PC-9 (cell line): ENCODE measurements around the gene C2CD4C.

Experiments
- CTCF ChIP-seq: fragments of 200-600 bp; sonication (generic); conservative IDR thresholded peaks from 2 replicates; pipeline ENCODE4 v1.6.1; 2017; ENCODE audit warnings: mixed run types, antibody characterized with exemption, mild to moderate bottlenecking, moderate library complexity
- EZH2 ChIP-seq: fragments of 200-600 bp; sonication (generic); IDR thresholded peaks from 2 replicates; pipeline ENCODE4 v1.8.0; 2017; ENCODE audit warnings: antibody characterized with exemption, low read depth

DNA sequence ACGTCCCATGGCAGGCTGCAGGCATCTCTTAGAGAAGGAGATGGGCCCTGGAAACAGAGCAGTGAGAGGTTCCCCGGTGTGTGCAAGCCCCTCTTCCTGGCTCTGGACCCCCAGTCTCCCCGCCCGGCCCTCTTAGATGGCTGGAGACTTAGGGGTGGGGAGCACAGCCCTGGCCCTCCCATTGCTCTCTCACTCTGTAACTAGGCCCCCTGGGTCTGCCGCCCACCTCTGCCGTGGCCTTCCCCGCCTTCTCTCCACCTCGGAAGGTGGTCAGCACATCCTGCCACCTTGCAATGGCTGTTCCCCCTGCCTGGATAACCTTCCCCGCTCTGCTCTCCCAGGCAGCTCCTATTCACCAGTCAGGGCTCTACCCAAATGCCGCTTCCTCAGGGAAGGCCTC, 21.8 kb upstream of the C2CD4C start:
- TF ChIP-seq CTCF, result no peak
- TF ChIP-seq EZH2, result no peak
